ENCODE data around the gene KCNMB1. TPM values are rescaled to one million over a fixed set of nuclear protein-coding genes. Genes with fewer than 3 reads are reported as not detected.

The KCNMB1 gene
- total RNA-seq, 2 donors from 2014 or later, result not detected

GRCh38 chr5:170421826-170422225 lies 32.7 kb upstream of the KCNMB1 start:
- no peak for ATAC-seq
- no peak for DNase-seq (ENCODE audit: low spot score in 2 of 2)
- H3K9me3 Mint-ChIP-seq, result no peaks in the 10 kb centered on the region
- no peak overlapping the region for H3K27ac Mint-ChIP-seq
- H3K36me3 Mint-ChIP-seq, result no peaks in the 10 kb centered on the region

GRCh38 chr5:170420806-170421412 lies 31.7 kb upstream of the KCNMB1 start:
- peak; percentile 62 to 74 for ATAC-seq
- peak in 1 of 2 donors; percentile 66 for DNase-seq (ENCODE audit: low spot score in 2 of 2)
- Mint-ChIP-seq H3K27ac (no peak overlapping the region), H3K36me3 (no peaks in the 10 kb centered on the region), H3K9me3 (no peaks in the 10 kb centered on the region)

GRCh38 chr5:170419643-170420042 lies 30.5 kb upstream of the KCNMB1 start:
- no peaks in the 10 kb centered on the region for H3K9me3 Mint-ChIP-seq
- no peaks in the 10 kb centered on the region for H3K36me3 Mint-ChIP-seq
- ATAC-seq (no peak), DNase-seq (ENCODE audit: low spot score in 2 of 2) (no peak)
- H3K27ac Mint-ChIP-seq, result no peak overlapping the region

- Mint-ChIP-seq H3K27ac (peak overlapping the region in 1 of 2 donors; percentile 50), H3K9me3 (no peaks in the 10 kb centered on the region), H3K36me3 (no peaks in the 10 kb centered on the region)
- DNase-seq (ENCODE audit: low spot score in 2 of 2) (no peak), ATAC-seq (no peak)
Measured at GRCh38 chr5:170418736-170419135, 29.6 kb upstream of the KCNMB1 start.

GRCh38 chr5:170416526-170416925 lies 27.4 kb upstream of the KCNMB1 start:
- no peak overlapping the region for H3K27ac Mint-ChIP-seq
- DNase-seq (ENCODE audit: low spot score in 2 of 2), result no peak
- ATAC-seq, result no peak
- H3K9me3 Mint-ChIP-seq, result no peaks in the 10 kb centered on the region
- H3K36me3 Mint-ChIP-seq, result no peaks in the 10 kb centered on the region

- no peak for DNase-seq (ENCODE audit: low spot score in 2 of 2)
- Mint-ChIP-seq H3K36me3 (no peaks in the 10 kb centered on the region), H3K9me3 (no peaks in the 10 kb centered on the region), H3K27ac (no peak overlapping the region)
- no peak for ATAC-seq
Measured at GRCh38 chr5:170414786-170415185, 25.6 kb upstream of the KCNMB1 start.

GRCh38 chr5:170413897-170414296 lies 24.7 kb upstream of the KCNMB1 start:
- Mint-ChIP-seq H3K9me3 (no peaks in the 10 kb centered on the region), H3K27ac (no peak overlapping the region), H3K36me3 (no peaks in the 10 kb centered on the region)
- ATAC-seq, result no peak
- no peak for DNase-seq (ENCODE audit: low spot score in 2 of 2)

- Mint-ChIP-seq H3K36me3 (no peaks in the 10 kb centered on the region), H3K27ac (no peak overlapping the region), H3K9me3 (no peaks in the 10 kb centered on the region)
- DNase-seq (ENCODE audit: low spot score in 2 of 2) (no peak), ATAC-seq (no peak)
Measured at GRCh38 chr5:170411100-170411499, 21.9 kb upstream of the KCNMB1 start.

GRCh38 chr5:170410401-170410800 lies 21.2 kb upstream of the KCNMB1 start:
- H3K36me3 Mint-ChIP-seq, result no peaks in the 10 kb centered on the region
- DNase-seq (ENCODE audit: low spot score in 2 of 2), result no peak
- no peak for ATAC-seq
- no peaks in the 10 kb centered on the region for H3K9me3 Mint-ChIP-seq
- no peak overlapping the region for H3K27ac Mint-ChIP-seq

- Mint-ChIP-seq H3K9me3 (no peaks in the 10 kb centered on the region), H3K36me3 (no peaks in the 10 kb centered on the region), H3K27ac (no peak overlapping the region)
- ATAC-seq (no peak), DNase-seq (ENCODE audit: low spot score in 2 of 2) (no peak)
Measured at GRCh38 chr5:170408877-170409660, 19.9 kb upstream of the KCNMB1 start.

- Mint-ChIP-seq H3K27ac (no peak overlapping the region), H3K9me3 (no peaks in the 10 kb centered on the region), H3K36me3 (no peaks in the 10 kb centered on the region)
- DNase-seq (ENCODE audit: low spot score in 2 of 2) (no peak), ATAC-seq (no peak)
Measured at GRCh38 chr5:170408226-170408625, 19.1 kb upstream of the KCNMB1 start.

- DNase-seq (ENCODE audit: low spot score in 2 of 2) (no peak), ATAC-seq (no peak)
- Mint-ChIP-seq H3K27ac (no peak overlapping the region), H3K36me3 (no peaks in the 10 kb centered on the region), H3K9me3 (peaks cover 0 to 1% of the 10 kb centered on the region in 2 donors)
Measured at GRCh38 chr5:170407062-170407461, 17.9 kb upstream of the KCNMB1 start.

GRCh38 chr5:170405817-170406216 lies 16.6 kb upstream of the KCNMB1 start:
- DNase-seq (ENCODE audit: low spot score in 2 of 2) (no peak), ATAC-seq (no peak)
- peaks cover 0 to 4% of the 10 kb centered on the region in 2 donors for H3K9me3 Mint-ChIP-seq
- H3K36me3 Mint-ChIP-seq, result no peaks in the 10 kb centered on the region
- H3K27ac Mint-ChIP-seq, result no peak overlapping the region

- ATAC-seq (no peak), DNase-seq (ENCODE audit: low spot score in 2 of 2) (no peak)
- no peak overlapping the region for H3K27ac Mint-ChIP-seq
- peaks cover 0 to 4% of the 10 kb centered on the region in 2 donors for H3K9me3 Mint-ChIP-seq
- H3K36me3 Mint-ChIP-seq, result no peaks in the 10 kb centered on the region
Measured at GRCh38 chr5:170404398-170404797, 15.2 kb upstream of the KCNMB1 start.

- DNase-seq (ENCODE audit: low spot score in 2 of 2) (no peak), ATAC-seq (no peak)
- H3K27ac Mint-ChIP-seq, result no peak overlapping the region
- no peaks in the 10 kb centered on the region for H3K36me3 Mint-ChIP-seq
- peaks cover 0 to 4% of the 10 kb centered on the region in 2 donors for H3K9me3 Mint-ChIP-seq
Measured at GRCh38 chr5:170403675-170404074, 14.5 kb upstream of the KCNMB1 start.

GRCh38 chr5:170402508-170402907 lies 13.3 kb upstream of the KCNMB1 start:
- H3K9me3 Mint-ChIP-seq, result peaks cover 0 to 4% of the 10 kb centered on the region in 2 donors
- H3K36me3 Mint-ChIP-seq, result no peaks in the 10 kb centered on the region
- DNase-seq (ENCODE audit: low spot score in 2 of 2) (no peak), ATAC-seq (peak; percentile 26 to 61)
- H3K27ac Mint-ChIP-seq, result peak overlapping the region in 1 of 2 donors; percentile 81

- peaks cover 0 to 3% of the 10 kb centered on the region in 2 donors for H3K9me3 Mint-ChIP-seq
- no peak for ATAC-seq
- H3K27ac Mint-ChIP-seq, result no peak overlapping the region
- no peak for DNase-seq (ENCODE audit: low spot score in 2 of 2)
- H3K36me3 Mint-ChIP-seq, result no peaks in the 10 kb centered on the region
Measured at GRCh38 chr5:170397059-170397458, 7.9 kb upstream of the KCNMB1 start.

- ATAC-seq (no peak), DNase-seq (ENCODE audit: low spot score in 2 of 2) (no peak)
- Mint-ChIP-seq H3K36me3 (no peaks in the 10 kb centered on the region), H3K27ac (peak overlapping the region in 1 of 2 donors; percentile 24), H3K9me3 (no peaks in the 10 kb centered on the region)
Measured at GRCh38 chr5:170393958-170394357, 4.8 kb upstream of the KCNMB1 start.

Data from activated naive CD4-positive, alpha-beta T cell treated with anti-CD3 and anti-CD28 coated beads, Interleukin-2, amount 50 U/mL, for 72 hours (primary cell).